HepG2 (cell line): Measurements from ENCODE around the gene CEP250. TPM values are rescaled to one million over a fixed set of nuclear protein-coding genes. Genes with fewer than 3 reads are reported as not detected.

Experiments
- ARNT ChIP-seq: fragments of 450-650 bp; IDR thresholded peaks from 2 replicates; pipeline ENCODE4 v1.6.1; 2017
- CREB1 ChIP-seq, 2 experiments: fragments of 450-650 bp in 1 of 2; IDR thresholded peaks; 2 replicates each; pipeline ENCODE4 v1.6.1; 2016 to 2017; ENCODE audit warnings: control low read depth in 1 of 2, mild to moderate bottlenecking in 1 of 2, missing compliant biosample characterization in 1 of 2, missing genetic modification characterization in 1 of 2
- GABPA ChIP-seq, 2 experiments: IDR thresholded peaks; 2 replicates each; pipeline ENCODE4 v1.6.1; 2011 to 2016; ENCODE audit warnings: low read depth in 2 of 2, low read length in 1 of 2, missing biosample characterization in 1 of 2, missing genetic modification characterization in 1 of 2
- GATA4 ChIP-seq: sonication (generic); IDR thresholded peaks from 2 replicates; pipeline ENCODE4 v1.6.1; 2016; ENCODE audit warnings: antibody characterized with exemption, low read depth, borderline replicate concordance
- KAT8 ChIP-seq: IDR thresholded peaks from 2 replicates; pipeline ENCODE4 v1.6.1; 2016; ENCODE audit warnings: missing genetic modification reagents, missing compliant biosample characterization
- KLF13 ChIP-seq: sonication (generic); formaldehyde crosslinking; IDR thresholded peaks from 2 replicates; pipeline ENCODE4 v1.4.0; 2020; ENCODE audit warnings: mild to moderate bottlenecking, missing genetic modification reagents
- KLF9 ChIP-seq: IDR thresholded peaks from 2 replicates; pipeline ENCODE4 v1.6.1; 2016; ENCODE audit warnings: low read depth
- MBNL3 ChIP-seq: fragments of 250-450 bp; sonication (Bioruptor Pico); conservative IDR thresholded peaks from 2 replicates; pipeline ENCODE4 v1.8.0; 2022; ENCODE audit warnings: mild to moderate bottlenecking, inconsistent platforms
- RERE ChIP-seq: IDR thresholded peaks from 2 replicates; pipeline ENCODE4 v1.6.1; 2016; ENCODE audit warnings: low read depth, missing genetic modification reagents, missing compliant biosample characterization
- SIN3A ChIP-seq: IDR thresholded peaks from 2 replicates; pipeline ENCODE4 v1.6.1; 2011; ENCODE audit warnings: low read depth, mild to moderate bottlenecking, control low read depth, low read length, borderline replicate concordance
- TEAD3 ChIP-seq: optimal IDR thresholded peaks from 2 replicates; pipeline ENCODE3; 2016; ENCODE audit warnings: borderline replicate concordance
- TOPORS ChIP-seq: sonication (generic); formaldehyde crosslinking; IDR thresholded peaks from 2 replicates; pipeline ENCODE4 v1.8.0; 2023; ENCODE audit warnings: mild to moderate bottlenecking, missing genetic modification reagents
- ZBTB7B ChIP-seq: sonication (generic); formaldehyde crosslinking; IDR thresholded peaks from 2 replicates; pipeline ENCODE4 v1.4.0; 2020; ENCODE audit warnings: missing genetic modification reagents
- ZNF24 ChIP-seq: fragments of 450-650 bp; IDR thresholded peaks from 2 replicates; pipeline ENCODE4 v1.6.1; 2017; ENCODE audit warnings: antibody characterized with exemption, mild to moderate bottlenecking
- ZNF446 ChIP-seq: sonication (generic); formaldehyde crosslinking; IDR thresholded peaks from 2 replicates; pipeline ENCODE4 v1.5.0; 2020; ENCODE audit warnings: mild to moderate bottlenecking, missing genetic modification reagents
- ZNF546 ChIP-seq: sonication (generic); formaldehyde crosslinking; conservative IDR thresholded peaks from 2 replicates; pipeline ENCODE4 v1.8.1; 2023; ENCODE audit warnings: mild to moderate bottlenecking, missing genetic modification reagents
- ZNF670 ChIP-seq: sonication (generic); formaldehyde crosslinking; IDR thresholded peaks from 2 replicates; pipeline ENCODE4 v1.8.0; 2022; ENCODE audit warnings: mild to moderate bottlenecking, missing genetic modification reagents, borderline replicate concordance
- ZNF746 ChIP-seq: sonication (generic); formaldehyde crosslinking; IDR thresholded peaks from 2 replicates; pipeline ENCODE4 v1.8.0; 2022; ENCODE audit warnings: mild to moderate bottlenecking, missing genetic modification reagents
- ZNF788 ChIP-seq: sonication (generic); formaldehyde crosslinking; IDR thresholded peaks from 2 replicates; pipeline ENCODE4 v1.5.0; 2020; ENCODE audit warnings: mild to moderate bottlenecking, missing genetic modification reagents, borderline replicate concordance
- polyA plus RNA-seq, 8 experiments: library from polyadenylated mRNA; depleted of rRNA in 3 of 8; stranded (reverse) in 7 of 8; unstranded in 1 of 8; fragments of >200 nt; fragmentation: Illumina TruSeq in 4 of 8; extraction: Trizol in 4 of 8; gene quantifications; 2 replicates each; pipeline versions ENCODE4 v1.2.1 to v1.2.3, GENCODE V29; 2011 to 2016; ENCODE audit warnings: low read depth in 4 of 8, missing spikeins in 1 of 8, mixed read lengths in 1 of 8; ENCODE audit not compliant: insufficient read depth in 1 of 8
- total RNA-seq, 5 experiments: library from RNA; depleted of rRNA; stranded (reverse); fragments of >200 nt; fragmentation: Illumina TruSeq; extraction: Trizol; gene quantifications; 2 replicates each; pipeline ENCODE4 v1.2.3, GENCODE V29; 2016; ENCODE audit warnings: low read depth in 1 of 5
- TF ChIP-seq, protein P1 (sequence below): sonication (generic); formaldehyde crosslinking; IDR thresholded peaks from 2 replicates; pipeline ENCODE4 v1.4.0; 2020; ENCODE audit warnings: mild to moderate bottlenecking, missing genetic modification reagents
- TF ChIP-seq, protein P2 (sequence below): sonication (generic); formaldehyde crosslinking; IDR thresholded peaks from 2 replicates; pipeline ENCODE4 v1.5.0; 2020; ENCODE audit warnings: mild to moderate bottlenecking, missing genetic modification reagents

CEP250 gene
- total and polyA plus RNA-seq, 2 of the 13 experiments (the other 11 are each of a cell fraction or from before 2014, with no cell fraction given): 28.8 to 55.3 TPM

DNA sequence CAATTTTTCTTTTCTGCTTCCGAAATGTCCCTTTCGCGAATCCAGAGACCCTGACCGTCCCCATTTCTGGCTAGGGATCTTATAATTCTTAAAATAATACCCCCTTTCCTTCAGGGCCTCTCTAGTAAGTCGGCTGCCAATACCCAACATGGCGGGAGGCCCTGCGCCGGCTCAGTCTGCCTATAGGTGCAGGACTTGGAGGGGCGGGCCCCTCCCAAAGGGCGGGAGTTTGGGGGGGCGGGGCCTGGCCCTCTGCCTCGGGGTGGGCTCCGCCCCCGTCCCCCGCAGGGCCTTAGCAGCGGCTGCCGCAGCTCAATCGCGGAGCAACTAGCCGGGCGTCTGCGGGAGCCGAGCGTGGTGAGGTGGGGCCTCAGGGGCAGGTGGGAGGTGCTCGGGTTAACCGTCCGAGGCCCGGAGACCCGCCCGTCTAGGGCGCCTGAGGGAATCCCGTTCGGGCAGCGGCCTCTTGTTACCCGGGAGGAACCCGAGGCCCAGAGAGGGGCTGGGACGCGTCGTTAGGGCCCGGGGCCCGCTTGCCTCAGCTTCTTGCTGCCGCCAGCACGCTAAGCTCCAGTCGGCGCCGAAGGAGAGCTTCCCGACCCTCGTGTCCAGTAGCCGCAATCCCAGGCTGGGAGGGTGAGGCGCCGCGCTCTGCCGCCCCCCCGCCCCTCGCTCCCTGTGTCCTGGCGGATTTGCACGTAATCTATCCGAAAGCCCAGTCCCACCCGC, at the start of gene CEP250 (continued):
- TF ChIP-seq MBNL3 (no peak), TOPORS (CRISPR knock-in tag) (no peak; the same call in 1 of the 2 replicates), ZNF670 (peak; percentile 98), KLF13 (peak; percentile 99), ZNF24 (no peak; the same call in 1 of the 2 replicates), KLF9 (0 out of 2 replicates have a peak, but pooled peaks have one; percentile 38), GATA4 (peak; percentile 78), SIN3A (peak; percentile 49), ZNF746 (peak; percentile 78), TEAD3 (CRISPR knock-in tag) (no peak), RERE (CRISPR knock-in tag) (0 out of 2 replicates have a peak, but pooled peaks have one; percentile 36), ARNT (no peak), ZBTB7B (CRISPR knock-in tag) (peak; percentile 96), ZNF446 (CRISPR knock-in tag) (peak; percentile 96), CREB1 (IDR thresholded peaks at IDR 0.05) (0 out of 2 replicates have a peak, but pooled peaks have one; percentile 1), CREB1 (CRISPR knock-in tag; IDR thresholded peaks at IDR 0.05) (peak; percentile 70), KAT8 (CRISPR knock-in tag) (peak; percentile 87), ZNF546 (CRISPR knock-in tag) (no peak), ZNF788 (peak; percentile 31; the same call in 1 of the 2 replicates), GABPA (IDR thresholded peaks at IDR 0.05; ENCODE audit: low read depth, low read length) (no peak), GABPA (CRISPR knock-in tag; IDR thresholded peaks at IDR 0.05; ENCODE audit: low read depth) (no peak; the same call in 1 of the 2 replicates)
- TF ChIP-seq, protein P1, sequence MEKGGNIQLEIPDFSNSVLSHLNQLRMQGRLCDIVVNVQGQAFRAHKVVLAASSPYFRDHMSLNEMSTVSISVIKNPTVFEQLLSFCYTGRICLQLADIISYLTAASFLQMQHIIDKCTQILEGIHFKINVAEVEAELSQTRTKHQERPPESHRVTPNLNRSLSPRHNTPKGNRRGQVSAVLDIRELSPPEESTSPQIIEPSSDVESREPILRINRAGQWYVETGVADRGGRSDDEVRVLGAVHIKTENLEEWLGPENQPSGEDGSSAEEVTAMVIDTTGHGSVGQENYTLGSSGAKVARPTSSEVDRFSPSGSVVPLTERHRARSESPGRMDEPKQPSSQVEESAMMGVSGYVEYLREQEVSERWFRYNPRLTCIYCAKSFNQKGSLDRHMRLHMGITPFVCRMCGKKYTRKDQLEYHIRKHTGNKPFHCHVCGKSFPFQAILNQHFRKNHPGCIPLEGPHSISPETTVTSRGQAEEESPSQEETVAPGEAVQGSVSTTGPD (CRISPR knock-in tag): no peak
- TF ChIP-seq, protein P2, sequence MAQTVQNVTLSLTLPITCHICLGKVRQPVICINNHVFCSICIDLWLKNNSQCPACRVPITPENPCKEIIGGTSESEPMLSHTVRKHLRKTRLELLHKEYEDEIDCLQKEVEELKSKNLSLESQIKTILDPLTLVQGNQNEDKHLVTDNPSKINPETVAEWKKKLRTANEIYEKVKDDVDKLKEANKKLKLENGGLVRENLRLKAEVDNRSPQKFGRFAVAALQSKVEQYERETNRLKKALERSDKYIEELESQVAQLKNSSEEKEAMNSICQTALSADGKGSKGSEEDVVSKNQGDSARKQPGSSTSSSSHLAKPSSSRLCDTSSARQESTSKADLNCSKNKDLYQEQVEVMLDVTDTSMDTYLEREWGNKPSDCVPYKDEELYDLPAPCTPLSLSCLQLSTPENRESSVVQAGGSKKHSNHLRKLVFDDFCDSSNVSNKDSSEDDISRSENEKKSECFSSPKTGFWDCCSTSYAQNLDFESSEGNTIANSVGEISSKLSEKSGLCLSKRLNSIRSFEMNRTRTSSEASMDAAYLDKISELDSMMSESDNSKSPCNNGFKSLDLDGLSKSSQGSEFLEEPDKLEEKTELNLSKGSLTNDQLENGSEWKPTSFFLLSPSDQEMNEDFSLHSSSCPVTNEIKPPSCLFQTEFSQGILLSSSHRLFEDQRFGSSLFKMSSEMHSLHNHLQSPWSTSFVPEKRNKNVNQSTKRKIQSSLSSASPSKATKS (CRISPR knock-in tag): peak; percentile 64; the same call in 1 of the 2 replicates
